IMR-90 (cell line): ENCODE measurements around the gene ADARB2. TPM values are rescaled to one million over a fixed set of nuclear protein-coding genes. Genes with fewer than 3 reads are reported as not detected.

Source experiments
- ATAC-seq: fragments of 200-7000 bp; cut with Tn5 transposase; 2 replicates; pipeline ENCODE4 v1.9.1; 2020; ENCODE audit warnings: low read depth, mild to moderate bottlenecking, moderate library complexity
- BruUV-seq: library from RNA; stranded (reverse); fragments of 400-500 nt; replicated peaks from 2 replicates; lab custom pipeline; 2021; lab: Mats Ljungman, UMichigan
- CTCF ChIA-PET: fragments of 300-600 bp; formaldehyde crosslinking; extraction: SDS; loops from one replicate; lab custom pipeline; 2021; ENCODE audit warnings: antibody characterized with exemption; lab: Yijun Ruan, JAX
- POLR2A ChIA-PET: fragments of 300-600 bp; sonication (Branson Sonifier 250); formaldehyde crosslinking; loops from one replicate; lab custom pipeline; 2022; ENCODE audit warnings: antibody characterized with exemption; ENCODE audit not compliant: unreplicated experiment; lab: Charles Lee
- DNase-seq: peaks from one replicate; pipeline ENCODE4 v3.0.0; 2013
- H2AFZ ChIP-seq: replicated peaks from 2 replicates; pipeline ENCODE3; 2013; ENCODE audit warnings: low read length, mild to moderate bottlenecking; ENCODE audit not compliant: poor library complexity
- H2AK5ac ChIP-seq: 2 replicates; pipeline ENCODE4 v1.6.1; 2013; ENCODE audit warnings: low read depth, low read length, inconsistent platforms
- H2AK9ac ChIP-seq: replicated peaks from 2 replicates; pipeline ENCODE3; 2013; ENCODE audit warnings: mild to moderate bottlenecking, low read depth, low read length, moderate library complexity; ENCODE audit not compliant: poor library complexity
- H2BK120ac ChIP-seq: 2 replicates; pipeline ENCODE4 v1.6.1; 2013; ENCODE audit warnings: low read depth, low read length, inconsistent platforms
- H2BK15ac ChIP-seq: 3 replicates; pipeline ENCODE4 v1.6.1; 2013; ENCODE audit warnings: low read depth, low read length, inconsistent platforms
- H2BK20ac ChIP-seq: 2 replicates; pipeline ENCODE4 v1.6.1; 2013; ENCODE audit warnings: low read depth, mild to moderate bottlenecking, inconsistent platforms, low read length, moderate library complexity
- H2BK5ac ChIP-seq: 2 replicates; pipeline ENCODE4 v1.6.1; 2013; ENCODE audit warnings: mild to moderate bottlenecking, low read depth, low read length, inconsistent platforms; ENCODE audit not compliant: poor library complexity, severe bottlenecking
- H3K14ac ChIP-seq: replicated peaks from 2 replicates; pipeline ENCODE4 v1.6.1; 2013; ENCODE audit warnings: low read depth, low read length, inconsistent platforms
- H3K18ac ChIP-seq: 2 replicates; pipeline ENCODE4 v1.6.1; 2013; ENCODE audit warnings: low read depth, low read length, control low read depth
- H3K23ac ChIP-seq: 2 replicates; pipeline ENCODE4 v1.6.1; 2013; ENCODE audit warnings: low read depth, low read length, inconsistent platforms
- H3K27ac ChIP-seq: 2 replicates; pipeline ENCODE4 v1.5.1; 2013; ENCODE audit warnings: mild to moderate bottlenecking, control low read depth, low read length; ENCODE audit not compliant: insufficient read depth
- H3K27me3 ChIP-seq: 2 replicates; pipeline ENCODE4 v1.6.1; 2013; ENCODE audit warnings: low read length; ENCODE audit not compliant: control insufficient read depth, insufficient read depth
- H3K36me3 ChIP-seq: 2 replicates; pipeline ENCODE4 v1.6.1; 2013; ENCODE audit warnings: low read length, mixed read lengths; ENCODE audit not compliant: control insufficient read depth, insufficient read depth
- H3K4ac ChIP-seq: 2 replicates; pipeline ENCODE4 v1.6.1; 2013; ENCODE audit warnings: low read depth, low read length, inconsistent platforms
- H3K4me1 ChIP-seq: 2 replicates; pipeline ENCODE4 v1.6.1; 2013; ENCODE audit warnings: low read length, mixed read lengths; ENCODE audit not compliant: control insufficient read depth, insufficient read depth
- H3K4me2 ChIP-seq: 2 replicates; pipeline ENCODE4 v1.6.1; 2013; ENCODE audit warnings: low read depth, mild to moderate bottlenecking, control low read depth, low read length, moderate library complexity
- H3K4me3 ChIP-seq: 2 replicates; pipeline ENCODE4 v1.5.1; 2013; ENCODE audit warnings: low read depth, mild to moderate bottlenecking, control low read depth, low read length, moderate library complexity; ENCODE audit not compliant: insufficient read depth
- H3K56ac ChIP-seq: 2 replicates; pipeline ENCODE4 v1.6.1; 2013; ENCODE audit warnings: low read length, inconsistent platforms; ENCODE audit not compliant: insufficient read depth; ENCODE audit errors: extremely low read depth
- H3K79me1 ChIP-seq, 2 experiments: 2 replicates each; pipeline ENCODE4 v1.6.1; 2013; ENCODE audit warnings: low read length in 2 of 2, inconsistent platforms in 1 of 2, low read depth in 1 of 2
- H3K9ac ChIP-seq: 2 replicates; pipeline ENCODE4 v1.6.1; 2013; ENCODE audit warnings: low read depth, low read length, control low read depth
- H3K9me1 ChIP-seq: 2 replicates; pipeline ENCODE4 v1.6.1; 2013; ENCODE audit warnings: low read length, inconsistent platforms; ENCODE audit not compliant: insufficient read depth
- H3K9me3 ChIP-seq: 2 replicates; pipeline ENCODE4 v1.6.1; 2013; ENCODE audit warnings: low read length; ENCODE audit not compliant: control insufficient read depth, insufficient read depth
- H4K20me1 ChIP-seq: 2 replicates; pipeline ENCODE4 v1.6.1; 2013; ENCODE audit warnings: low read length, inconsistent platforms; ENCODE audit not compliant: insufficient read depth
- H4K5ac ChIP-seq: 2 replicates; pipeline ENCODE4 v1.6.1; 2013; ENCODE audit warnings: mild to moderate bottlenecking, low read depth, low read length, control low read depth
- H4K8ac ChIP-seq, 2 experiments: 2 replicates each; pipeline ENCODE4 v1.6.1; 2013; ENCODE audit warnings: low read depth in 2 of 2, low read length in 2 of 2, control low read depth in 1 of 2, inconsistent platforms in 1 of 2
- H4K91ac ChIP-seq: 2 replicates; pipeline ENCODE4 v1.6.1; 2013; ENCODE audit warnings: low read depth, low read length, inconsistent platforms; ENCODE audit not compliant: insufficient read depth
- BHLHE40 ChIP-seq: fragments of 150-350 bp; IDR thresholded peaks from 2 replicates; pipeline ENCODE4 v1.6.1; 2016; ENCODE audit warnings: mild to moderate bottlenecking, low read depth, low read length
- CEBPB ChIP-seq: IDR thresholded peaks from 2 replicates; pipeline ENCODE4 v1.6.1; 2012; ENCODE audit warnings: low read depth, low read length, improper control_type of control experiment
- CHD1 ChIP-seq: IDR thresholded peaks from 2 replicates; pipeline ENCODE4 v1.6.1; 2012; ENCODE audit warnings: low read depth, low read length, improper control_type of control experiment
- FOS ChIP-seq: fragments of 150-350 bp; IDR thresholded peaks from 2 replicates; pipeline ENCODE4 v1.6.1; 2016; ENCODE audit warnings: low read depth, low read length
- MAFK ChIP-seq: IDR thresholded peaks from 2 replicates; pipeline ENCODE4 v1.6.1; 2012; ENCODE audit warnings: low read depth, low read length, improper control_type of control experiment
- MAZ ChIP-seq: IDR thresholded peaks from 2 replicates; pipeline ENCODE4 v1.6.1; 2012; ENCODE audit warnings: low read depth, mild to moderate bottlenecking, low read length, improper control_type of control experiment, moderate library complexity, borderline replicate concordance
- MXI1 ChIP-seq: IDR thresholded peaks from 2 replicates; pipeline ENCODE4 v1.6.1; 2012; ENCODE audit warnings: low read depth, mild to moderate bottlenecking, low read length, moderate library complexity, borderline replicate concordance
- NFE2L2 ChIP-seq: fragments of 150-350 bp; IDR thresholded peaks from 2 replicates; pipeline ENCODE4 v1.6.1; 2016; ENCODE audit warnings: low read depth, mild to moderate bottlenecking, low read length
- POLR2A ChIP-seq: IDR thresholded peaks from 2 replicates; pipeline ENCODE4 v1.6.1; 2012; ENCODE audit warnings: mild to moderate bottlenecking, low read depth, low read length
- RAD21 ChIP-seq: IDR thresholded peaks from 2 replicates; pipeline ENCODE4 v1.6.1; 2012; ENCODE audit warnings: low read length, improper control_type of control experiment
- RCOR1 ChIP-seq: IDR thresholded peaks from 2 replicates; pipeline ENCODE4 v1.6.1; 2012; ENCODE audit warnings: mild to moderate bottlenecking, low read length, improper control_type of control experiment; ENCODE audit not compliant: insufficient replicate concordance
- RFX5 ChIP-seq: IDR thresholded peaks from 2 replicates; pipeline ENCODE4 v1.8.0; 2012; ENCODE audit warnings: low read depth, mild to moderate bottlenecking, low read length, moderate library complexity
- SMC3 ChIP-seq: fragments of 150-350 bp; IDR thresholded peaks from 2 replicates; pipeline ENCODE4 v1.6.1; 2016; ENCODE audit warnings: low read depth, mild to moderate bottlenecking, antibody characterized with exemption, low read length, moderate library complexity
- WGBS, 2 experiments: methylation state at CpG; one replicate each; pipeline versions ENCODE4 v1.1.5 to v1.1.7; 2013; ENCODE audit warnings: missing lambda C conversion rate in 2 of 2; ENCODE audit not compliant: insufficient read length in 1 of 2; ENCODE audit errors: extremely low coverage in 2 of 2; 5-methylcytosine and 5-hydroxymethylcytosine counted together
- dilution Hi-C: fragments of 300-500 bp; cut with HindIII; formaldehyde crosslinking; loops from one replicate; pipeline ENCODE4 v1.14.3; 2018; ENCODE audit warnings: low sequenced_read_pairs; ENCODE audit not compliant: unreplicated experiment
- in situ Hi-C: fragments of 300-500 bp; cut with MboI; formaldehyde crosslinking; loops from 3 replicates; pipeline ENCODE4 v1.14.3; 2019; ENCODE audit warnings: low sequenced_read_pairs, inconsistent platforms, mixed read lengths
- intact Hi-C: fragments of 100-400 bp; cut with micrococcal nuclease; formaldehyde crosslinking; loops from 2 replicates; pipeline ENCODE4 v1.10.0; 2022
- polyA plus RNA-seq, 3 experiments: library from polyadenylated mRNA; depleted of rRNA; stranded (reverse); fragments of >200 nt; gene quantifications; 2 replicates each; pipeline ENCODE4 v1.2.3, GENCODE V29; 2012; ENCODE audit warnings: low replicate concordance in 1 of 3
- total RNA-seq: library from RNA; depleted of rRNA; stranded (reverse); fragments of >200 nt; gene quantifications from 2 replicates; pipeline ENCODE4 v1.2.3, GENCODE V29; 2012
- TF ChIP-seq, protein P1 (sequence below): conservative IDR thresholded peaks from 2 replicates; pipeline ENCODE4 v1.5.1; 2012; ENCODE audit warnings: mild to moderate bottlenecking, low read depth, low read length, improper control_type of control experiment
- TF ChIP-seq, protein P2 (sequence below): fragments of 150-350 bp; IDR thresholded peaks from 2 replicates; pipeline ENCODE4 v1.6.1; 2017; ENCODE audit warnings: mild to moderate bottlenecking, antibody characterized with exemption, low read length, low read depth
- TF ChIP-seq, protein P3 (sequence below): fragments of 150-350 bp; IDR thresholded peaks from 2 replicates; pipeline ENCODE4 v1.6.1; 2016; ENCODE audit warnings: low read depth, mild to moderate bottlenecking, low read length, moderate library complexity, borderline replicate concordance

ADARB2 gene
- total and polyA plus RNA-seq, 2 of the 4 experiments (the other 2 are of a cell fraction): not detected

DNA sequence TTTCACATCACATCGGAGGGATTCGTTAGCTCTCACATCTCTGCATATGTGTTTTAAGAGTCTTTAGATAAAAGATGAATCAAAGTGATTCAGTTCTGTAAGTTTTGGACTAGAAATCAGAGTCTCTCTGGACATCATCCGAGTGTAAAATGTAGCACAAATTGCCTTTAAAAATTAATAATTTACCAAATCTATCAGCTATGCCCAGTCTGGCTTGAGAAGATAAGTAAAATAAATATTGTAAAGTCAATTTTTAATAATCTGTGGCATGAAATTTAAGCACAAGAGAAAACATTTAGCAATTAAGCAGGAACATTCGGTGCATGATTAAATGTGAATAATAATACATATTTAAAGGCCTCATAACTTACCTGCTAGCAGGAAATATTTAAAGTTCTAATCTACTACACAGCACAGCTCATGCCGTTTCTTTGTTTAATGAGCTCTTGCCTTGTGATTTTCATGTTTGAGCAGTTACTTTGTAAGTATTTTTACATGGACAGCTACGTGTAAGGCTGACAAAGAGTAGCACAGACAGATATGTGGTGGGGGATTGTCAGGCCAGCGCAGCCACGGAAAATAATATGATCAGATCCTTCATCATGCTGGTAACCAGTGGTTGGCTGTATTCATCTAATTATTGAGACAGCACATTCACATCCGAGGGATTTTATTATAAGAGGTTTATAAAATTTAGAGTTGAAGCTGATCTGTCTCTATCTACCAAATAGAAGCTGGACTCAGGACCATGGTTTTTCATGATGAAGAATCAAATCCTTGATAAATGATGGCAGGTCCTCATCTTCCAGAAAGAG lies 317.3 kb downstream of the ADARB2 start:
- 20% methylated on average over 1 of the region's 9 CpGs; no CpG with 5 or more reads in 1 of the 2 experiments for WGBS, 2 experiments
- ATAC-seq (no peak), DNase-seq (no peak)
- H3K4me2 ChIP-seq: no peak overlapping the region
- H3K9me3 ChIP-seq: peaks cover 47% of the 10 kb centered on the region
- no peak overlapping the region for H2BK20ac ChIP-seq
- no TSS peak for BruUV-seq
- dilution Hi-C loops (no loop called here), in situ Hi-C loops (no loop called here), intact Hi-C loops (no loop called here)
- no peaks in the 10 kb centered on the region for H3K36me3 ChIP-seq
- H3K4ac ChIP-seq: no peak overlapping the region
- no peak overlapping the region for H2AK9ac ChIP-seq
- H3K18ac ChIP-seq: no peak overlapping the region
- no peak overlapping the region for H3K9ac ChIP-seq
- ChIA-PET CTCF (no interaction called here), POLR2A (no interaction called here)
- H4K8ac ChIP-seq: no peak overlapping the region
- H3K4me3 ChIP-seq: no peak overlapping the region
- H2BK120ac ChIP-seq: no peak overlapping the region
- no peak overlapping the region for H2BK5ac ChIP-seq
- no peaks in the 10 kb centered on the region for H3K79me1 ChIP-seq
- no peaks in the 10 kb centered on the region for H3K9me1 ChIP-seq
- H3K27ac ChIP-seq: no peak overlapping the region
- H4K5ac ChIP-seq: no peak overlapping the region
- H3K23ac ChIP-seq: no peak overlapping the region
- H4K20me1 ChIP-seq: no peaks in the 10 kb centered on the region
- H3K4me1 ChIP-seq: no peaks in the 10 kb centered on the region
- TF ChIP-seq CHD1 (no peak), SMC3 (no peak), RCOR1 (no peak), POLR2A (no peak), FOS (no peak), MXI1 (no peak), NFE2L2 (no peak), MAZ (no peak), CEBPB (no peak), RAD21 (no peak), MAFK (no peak), RFX5 (no peak), BHLHE40 (no peak)
- TF ChIP-seq, protein P1, sequence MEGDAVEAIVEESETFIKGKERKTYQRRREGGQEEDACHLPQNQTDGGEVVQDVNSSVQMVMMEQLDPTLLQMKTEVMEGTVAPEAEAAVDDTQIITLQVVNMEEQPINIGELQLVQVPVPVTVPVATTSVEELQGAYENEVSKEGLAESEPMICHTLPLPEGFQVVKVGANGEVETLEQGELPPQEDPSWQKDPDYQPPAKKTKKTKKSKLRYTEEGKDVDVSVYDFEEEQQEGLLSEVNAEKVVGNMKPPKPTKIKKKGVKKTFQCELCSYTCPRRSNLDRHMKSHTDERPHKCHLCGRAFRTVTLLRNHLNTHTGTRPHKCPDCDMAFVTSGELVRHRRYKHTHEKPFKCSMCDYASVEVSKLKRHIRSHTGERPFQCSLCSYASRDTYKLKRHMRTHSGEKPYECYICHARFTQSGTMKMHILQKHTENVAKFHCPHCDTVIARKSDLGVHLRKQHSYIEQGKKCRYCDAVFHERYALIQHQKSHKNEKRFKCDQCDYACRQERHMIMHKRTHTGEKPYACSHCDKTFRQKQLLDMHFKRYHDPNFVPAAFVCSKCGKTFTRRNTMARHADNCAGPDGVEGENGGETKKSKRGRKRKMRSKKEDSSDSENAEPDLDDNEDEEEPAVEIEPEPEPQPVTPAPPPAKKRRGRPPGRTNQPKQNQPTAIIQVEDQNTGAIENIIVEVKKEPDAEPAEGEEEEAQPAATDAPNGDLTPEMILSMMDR: no peak
- TF ChIP-seq, protein P2, sequence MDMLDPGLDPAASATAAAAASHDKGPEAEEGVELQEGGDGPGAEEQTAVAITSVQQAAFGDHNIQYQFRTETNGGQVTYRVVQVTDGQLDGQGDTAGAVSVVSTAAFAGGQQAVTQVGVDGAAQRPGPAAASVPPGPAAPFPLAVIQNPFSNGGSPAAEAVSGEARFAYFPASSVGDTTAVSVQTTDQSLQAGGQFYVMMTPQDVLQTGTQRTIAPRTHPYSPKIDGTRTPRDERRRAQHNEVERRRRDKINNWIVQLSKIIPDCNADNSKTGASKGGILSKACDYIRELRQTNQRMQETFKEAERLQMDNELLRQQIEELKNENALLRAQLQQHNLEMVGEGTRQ: no peak
- TF ChIP-seq, protein P3, sequence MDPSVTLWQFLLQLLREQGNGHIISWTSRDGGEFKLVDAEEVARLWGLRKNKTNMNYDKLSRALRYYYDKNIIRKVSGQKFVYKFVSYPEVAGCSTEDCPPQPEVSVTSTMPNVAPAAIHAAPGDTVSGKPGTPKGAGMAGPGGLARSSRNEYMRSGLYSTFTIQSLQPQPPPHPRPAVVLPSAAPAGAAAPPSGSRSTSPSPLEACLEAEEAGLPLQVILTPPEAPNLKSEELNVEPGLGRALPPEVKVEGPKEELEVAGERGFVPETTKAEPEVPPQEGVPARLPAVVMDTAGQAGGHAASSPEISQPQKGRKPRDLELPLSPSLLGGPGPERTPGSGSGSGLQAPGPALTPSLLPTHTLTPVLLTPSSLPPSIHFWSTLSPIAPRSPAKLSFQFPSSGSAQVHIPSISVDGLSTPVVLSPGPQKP: no peak
- no peak overlapping the region for H4K91ac ChIP-seq
- no peak overlapping the region for H2BK15ac ChIP-seq
- no peak overlapping the region for H3K56ac ChIP-seq
- H2AK5ac ChIP-seq: no peak overlapping the region
- H3K14ac ChIP-seq: no peak overlapping the region
- no peaks in the 10 kb centered on the region for H3K27me3 ChIP-seq
- no peak overlapping the region for H2AFZ ChIP-seq
